Measurements from ENCODE around the gene ID2.
A peak's percentile ranks its signal among the peaks of the same experiment; 100 is the strongest.

The ID2 gene

GRCh38 chr2:8648441-8649213 is 33.2 kb upstream of the ID2 start:
- no peak for DNase-seq (ENCODE audit: low read depth)

DNA sequence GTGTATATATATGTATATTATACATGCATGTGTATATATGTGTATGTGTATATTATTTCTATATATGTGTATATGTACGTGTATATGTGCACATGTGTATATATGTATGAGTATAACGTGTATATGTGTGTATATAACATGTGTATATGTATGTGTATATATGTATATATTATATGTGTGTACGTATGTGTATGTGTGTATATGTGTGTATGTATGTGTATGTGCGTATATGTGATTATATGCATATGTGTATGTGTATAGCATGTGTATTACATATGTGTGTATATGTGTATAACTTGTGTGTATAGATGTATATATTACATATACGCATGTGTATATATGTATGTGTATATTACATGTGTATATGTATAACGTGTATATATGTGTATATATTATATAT is 32.1 kb upstream of the ID2 start:
- DNase-seq (ENCODE audit: low read depth): no peak

DNA sequence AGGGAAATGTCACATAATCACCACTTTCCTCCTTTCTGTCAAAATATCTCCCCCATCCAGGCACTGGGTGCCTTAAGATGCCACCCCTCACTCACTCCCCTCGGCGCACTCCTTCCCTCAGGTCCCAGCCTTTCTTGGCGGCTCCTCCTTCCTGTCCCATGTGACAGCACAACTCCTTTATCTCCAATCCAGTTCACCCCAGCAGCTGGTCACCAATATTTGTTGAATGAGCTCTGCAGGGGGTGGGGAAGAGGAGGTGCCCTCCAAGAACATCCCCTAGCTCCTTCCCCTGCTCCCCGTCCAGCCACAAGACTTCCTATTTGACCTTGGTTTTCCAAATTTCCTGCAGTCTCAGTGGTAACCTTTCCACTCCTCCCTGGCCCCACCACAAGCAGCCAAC is 31.6 kb upstream of the ID2 start:
- DNase-seq (ENCODE audit: low read depth): no peak

DNA sequence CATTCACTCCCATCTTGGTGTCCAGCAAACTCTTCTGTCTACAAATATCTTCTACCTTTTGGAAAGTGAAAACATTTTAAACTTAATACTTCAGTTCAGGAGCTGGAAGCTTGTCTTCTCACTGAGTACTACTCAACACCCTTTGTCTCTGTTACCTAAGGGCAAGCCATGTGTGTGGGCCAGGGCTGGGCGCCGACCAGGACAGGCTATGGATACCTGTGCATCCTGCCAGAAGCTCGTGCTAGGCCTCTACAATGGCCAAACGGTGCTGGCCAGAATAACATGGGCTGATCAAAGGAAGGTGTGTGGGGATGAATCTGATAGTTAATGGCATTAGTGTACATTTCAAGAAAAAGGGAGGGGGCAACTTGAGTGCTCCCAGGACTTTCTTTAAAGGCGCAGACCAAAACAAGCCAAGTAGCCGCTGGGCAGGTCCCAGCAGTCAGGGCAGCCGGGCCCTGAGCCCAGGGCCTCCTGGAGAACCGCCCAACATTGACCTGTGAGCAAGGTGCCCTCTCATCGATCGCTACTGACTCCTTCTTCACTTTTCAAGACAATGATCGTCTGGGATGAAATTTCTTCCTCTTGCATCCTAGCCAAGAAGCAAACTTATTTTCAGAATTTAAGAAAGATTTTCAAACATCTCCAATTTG is 29.0 kb upstream of the ID2 start:
- no peak for DNase-seq (ENCODE audit: low read depth)

GRCh38 chr2:8653485-8653884 is 28.4 kb upstream of the ID2 start:
- no peak for DNase-seq (ENCODE audit: low read depth)

DNA sequence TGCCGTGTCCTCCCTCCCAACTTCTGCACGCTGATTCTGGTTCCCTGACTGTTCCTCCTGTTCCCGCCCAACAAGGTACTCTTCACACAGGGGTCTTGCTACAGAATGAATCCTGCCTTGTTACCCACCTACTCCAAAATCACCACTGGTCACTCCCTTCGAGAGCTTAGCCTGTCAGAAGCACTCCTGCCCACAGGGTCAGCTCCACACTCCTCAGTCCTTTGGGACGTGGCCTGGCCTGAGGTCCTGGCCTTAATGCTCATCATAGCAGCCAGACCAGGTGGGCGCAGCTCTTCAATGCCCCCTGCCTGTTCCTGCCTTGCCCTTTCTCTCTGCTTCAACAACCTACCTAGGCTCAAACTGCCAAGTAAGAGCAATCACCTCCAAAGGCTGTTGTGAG is 27.8 kb upstream of the ID2 start:
- DNase-seq (ENCODE audit: low read depth): no peak

- no peak for DNase-seq (ENCODE audit: low read depth)
Measured at GRCh38 chr2:8654483-8654882, 27.4 kb upstream of the ID2 start.

DNA sequence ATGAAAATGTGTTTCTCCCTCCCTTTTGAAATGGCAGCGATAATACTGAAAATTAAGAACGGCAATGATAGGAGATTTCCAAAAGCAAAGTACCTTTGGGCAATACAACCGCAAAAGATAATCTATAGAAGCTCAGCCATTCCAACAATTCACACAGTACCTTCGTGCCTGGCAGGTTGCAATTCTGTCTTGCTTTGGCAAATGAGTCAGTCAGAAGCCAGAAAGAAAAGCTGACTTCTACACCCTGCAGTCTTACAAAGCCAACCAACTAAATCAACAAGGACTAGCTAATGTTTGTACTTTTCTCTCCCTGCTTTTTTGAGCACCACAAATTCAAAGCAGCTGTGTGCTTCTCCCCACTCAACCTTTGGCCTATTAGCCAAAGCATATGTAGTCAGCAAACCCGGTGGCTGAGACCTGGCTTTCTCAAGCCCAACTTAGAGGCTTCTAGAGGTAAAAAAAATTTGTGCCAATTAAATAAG is 25.7 kb upstream of the ID2 start:
- DNase-seq (ENCODE audit: low read depth): peak; percentile 76

- DNase-seq (ENCODE audit: low read depth): no peak
Measured at GRCh38 chr2:8656811-8657210, 25.0 kb upstream of the ID2 start.

DNA sequence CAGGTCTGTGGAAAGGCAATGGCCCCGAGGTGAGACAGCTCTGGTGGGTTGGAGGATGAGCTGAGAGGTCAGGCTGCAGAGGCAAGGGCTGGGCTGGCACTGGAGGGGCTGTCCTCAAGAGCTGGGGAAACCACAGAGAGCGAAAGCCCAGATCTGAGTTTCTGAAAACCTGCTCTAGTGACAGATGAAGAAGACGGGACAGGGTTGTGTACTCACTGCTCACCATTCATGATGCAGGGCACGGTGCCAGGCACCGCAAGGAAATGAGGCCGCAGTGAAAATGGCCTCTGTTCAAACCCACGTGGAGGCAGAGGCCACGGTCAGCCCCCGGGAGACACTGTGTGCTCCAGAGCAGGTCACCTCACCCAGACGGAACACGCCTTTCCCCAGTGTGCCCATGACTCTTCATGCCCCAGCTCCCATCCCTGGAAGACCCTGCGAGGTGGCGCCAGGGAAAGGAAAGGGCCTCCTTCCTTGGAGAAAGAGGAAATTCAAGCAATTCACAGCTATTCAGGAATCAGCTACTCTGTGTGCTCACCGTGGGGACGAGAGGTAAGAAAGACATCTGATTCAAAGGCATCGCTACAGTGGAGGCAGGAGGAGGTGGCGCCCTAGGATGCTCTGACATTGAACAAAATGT is 24.3 kb upstream of the ID2 start:
- no peak for DNase-seq (ENCODE audit: low read depth)

GRCh38 chr2:8658064-8658862 is 23.6 kb upstream of the ID2 start:
- no peak for DNase-seq (ENCODE audit: low read depth)

- DNase-seq (ENCODE audit: low read depth): no peak
Measured at GRCh38 chr2:8659092-8659734, 22.6 kb upstream of the ID2 start.

- DNase-seq (ENCODE audit: low read depth): no peak
Measured at GRCh38 chr2:8659735-8660492, 21.9 kb upstream of the ID2 start.

- no peak for DNase-seq (ENCODE audit: low read depth)
Measured at GRCh38 chr2:8661235-8661634, 20.6 kb upstream of the ID2 start.

DNA sequence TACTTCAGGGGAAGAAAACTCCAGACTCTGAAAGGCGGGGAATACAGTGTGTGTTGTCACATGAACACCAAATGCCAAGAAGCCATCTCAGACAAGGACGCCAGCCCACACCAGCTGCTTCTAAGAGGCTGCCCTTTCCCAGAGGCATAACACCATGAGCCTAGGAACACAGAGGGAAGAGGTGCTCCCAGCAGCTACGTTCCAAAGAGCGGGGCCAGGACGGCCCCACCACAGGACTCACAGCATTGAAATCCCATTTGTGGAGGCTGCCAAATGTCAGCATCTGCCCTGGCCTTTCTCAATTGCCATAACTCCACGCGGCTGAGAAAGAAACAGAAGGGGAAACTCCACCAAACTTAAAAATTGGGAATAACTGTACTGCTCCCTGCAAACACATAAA is 20.1 kb upstream of the ID2 start:
- DNase-seq (ENCODE audit: low read depth): no peak

DNA sequence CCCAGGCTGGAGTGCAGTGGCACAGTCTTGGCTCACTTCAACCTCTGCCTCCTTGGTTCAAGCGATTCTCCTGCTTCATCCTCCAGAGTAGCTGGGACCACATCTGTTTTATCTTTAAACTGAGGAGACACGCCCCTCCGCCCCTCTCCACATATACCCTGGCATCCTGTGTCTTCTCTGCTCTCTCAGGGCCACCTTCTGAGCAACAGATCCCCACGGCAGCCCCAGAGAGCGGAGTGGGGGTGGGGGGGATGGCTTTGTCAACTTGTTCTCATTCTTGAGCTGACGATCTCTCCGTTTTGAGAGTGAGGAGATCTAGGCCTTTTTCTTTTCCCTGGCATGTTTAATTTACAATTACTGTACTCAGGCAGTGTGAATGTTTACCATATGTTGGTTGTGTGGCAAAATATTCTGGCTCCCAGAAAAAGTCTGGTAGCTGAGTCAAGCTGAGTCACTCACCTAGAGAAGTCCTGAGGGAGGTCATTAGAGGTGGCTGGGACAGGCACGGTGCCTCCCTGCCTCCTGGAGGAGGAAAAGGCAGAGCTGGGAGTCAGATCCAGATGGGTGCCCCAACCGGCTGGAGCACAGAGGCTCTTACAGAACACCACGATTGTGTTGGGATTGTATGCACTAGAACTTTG is 19.5 kb upstream of the ID2 start:
- DNase-seq (ENCODE audit: low read depth): no peak

DNA sequence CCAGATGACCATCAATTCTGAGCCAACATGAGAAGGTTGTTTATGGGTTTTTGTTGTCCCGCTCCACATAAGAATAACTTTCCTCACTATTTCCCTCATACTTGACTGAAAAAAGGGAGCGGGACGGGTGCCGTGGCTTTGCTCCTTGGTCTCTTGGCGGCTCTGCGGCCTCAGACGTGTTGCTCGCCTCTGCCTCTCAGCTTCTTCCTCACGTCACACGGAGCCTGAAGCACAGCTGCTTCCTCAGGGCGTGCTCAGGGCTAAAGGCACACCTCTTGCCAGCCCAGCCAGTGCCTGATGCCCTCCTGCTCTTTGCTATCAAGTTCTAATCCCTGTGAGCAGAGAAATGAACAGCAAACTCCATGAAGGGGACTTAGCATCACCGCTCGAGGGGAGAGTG is 17.9 kb upstream of the ID2 start:
- no peak for DNase-seq (ENCODE audit: low read depth)

DNA sequence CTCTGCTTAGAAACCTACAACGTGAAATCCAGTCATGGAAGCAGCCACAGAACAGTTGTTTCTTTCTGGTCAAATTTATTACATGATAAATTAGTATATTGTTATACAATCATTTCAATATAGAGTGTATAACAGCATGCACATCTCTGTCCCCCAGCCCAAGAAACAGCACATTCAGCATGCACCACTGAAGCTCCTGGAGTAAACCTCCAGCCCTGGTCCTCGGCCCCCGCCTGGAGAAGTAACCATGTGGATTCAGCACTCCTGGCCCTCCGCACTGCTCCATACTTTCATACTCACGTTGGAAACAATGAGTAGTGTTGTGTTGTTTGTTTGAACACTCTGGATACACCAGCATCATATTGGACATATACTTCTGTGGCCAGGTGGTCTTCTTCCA is 15.3 kb upstream of the ID2 start:
- DNase-seq (ENCODE audit: low read depth): no peak

GRCh38 chr2:8667896-8668512 is 13.9 kb upstream of the ID2 start:
- no peak for DNase-seq (ENCODE audit: low read depth)

GRCh38 chr2:8669157-8669817 is 12.6 kb upstream of the ID2 start:
- no peak for DNase-seq (ENCODE audit: low read depth)
